Fibroblast of skin of left biceps (primary cell): ENCODE measurements around the gene SMIM20.
A peak's percentile ranks its signal among the peaks of the same experiment; 100 is the strongest.
"Not testable (repeated sequence)": the region's sequence is repeated elsewhere in the genome, so short reads cannot be mapped to it uniquely, and the experiment has no call there.

Experiments
- DNase-seq, 2 experiments: peaks; one replicate each; pipeline ENCODE4 v3.0.0-alpha.2; 2013; ENCODE audit warnings: low read depth in 2 of 2

Gene SMIM20

GRCh38 chr4:25913851-25914669 lies at the start of gene SMIM20:
Gene SMIM20 (plus strand): TSS chr4:25914220. CDS start chr4:25914314, 94 bp downstream.
- peak; percentile 61 to 66 for DNase-seq

DNA sequence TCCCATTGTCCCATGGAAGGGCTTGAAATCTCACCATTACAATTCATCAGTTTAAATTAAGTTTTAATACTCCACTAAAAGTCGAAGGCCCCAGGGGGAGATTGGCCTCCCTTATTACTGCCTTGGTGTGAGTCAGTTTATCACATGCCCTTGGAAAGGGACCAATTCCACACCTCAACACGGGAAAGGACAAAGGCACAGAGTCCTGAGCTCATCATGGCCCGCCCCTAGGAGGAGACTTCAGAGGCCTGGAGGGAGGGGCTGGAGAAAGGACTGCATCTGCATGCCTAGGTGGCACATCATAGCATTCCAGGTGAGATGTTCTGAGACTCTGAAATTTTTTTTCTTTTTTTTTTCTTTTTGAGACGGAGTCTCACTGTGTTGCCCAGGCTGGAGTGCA lies 48.4 kb upstream of the SMIM20 start:
- DNase-seq, result no peak

DNA sequence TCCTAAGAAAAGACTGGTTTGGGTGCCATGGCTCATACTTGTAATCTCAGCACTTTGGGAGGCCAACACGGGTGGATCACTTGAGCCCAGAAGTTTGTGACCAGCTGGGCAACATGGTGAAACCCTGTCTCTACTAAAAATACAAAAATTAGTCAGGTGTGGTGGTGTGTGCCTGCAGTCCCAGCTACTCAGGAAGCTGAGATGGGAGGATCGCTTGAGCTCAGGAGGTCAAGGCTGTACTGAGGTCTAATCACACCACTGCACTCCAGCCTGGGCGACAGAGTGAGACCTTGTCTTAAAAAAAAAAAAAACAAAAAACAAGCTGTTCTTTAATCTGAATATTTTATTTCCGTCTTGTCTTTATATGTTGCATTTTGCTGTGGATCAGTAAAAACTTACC lies 47.6 kb upstream of the SMIM20 start:
- DNase-seq, result not testable (repeated sequence)

GRCh38 chr4:25867781-25868294 lies 46.2 kb upstream of the SMIM20 start:
- no peak for DNase-seq

DNA sequence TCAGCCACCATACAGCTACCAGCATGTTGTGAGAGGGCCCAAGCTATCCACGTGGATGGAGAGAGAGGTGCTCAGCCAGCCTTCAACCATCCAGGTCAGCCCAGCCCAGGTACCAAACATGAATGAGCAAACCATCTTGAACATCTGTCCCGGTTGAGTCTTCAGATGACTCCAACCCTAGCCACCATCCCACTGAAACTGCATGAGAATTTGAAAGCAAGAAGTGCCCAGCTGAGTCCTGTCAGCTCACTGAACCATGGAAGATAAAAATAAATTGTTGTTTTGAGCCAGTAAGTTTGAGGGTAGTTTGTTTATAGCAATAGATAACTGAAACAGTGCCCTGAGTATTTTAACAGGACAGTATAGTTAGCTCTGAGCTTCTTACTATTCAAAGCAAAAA lies 43.9 kb upstream of the SMIM20 start:
- DNase-seq, result no peak

- DNase-seq, result no peak
These were observed 41.0 kb upstream of the SMIM20 start for GRCh38 chr4:25872851-25873631.

DNA sequence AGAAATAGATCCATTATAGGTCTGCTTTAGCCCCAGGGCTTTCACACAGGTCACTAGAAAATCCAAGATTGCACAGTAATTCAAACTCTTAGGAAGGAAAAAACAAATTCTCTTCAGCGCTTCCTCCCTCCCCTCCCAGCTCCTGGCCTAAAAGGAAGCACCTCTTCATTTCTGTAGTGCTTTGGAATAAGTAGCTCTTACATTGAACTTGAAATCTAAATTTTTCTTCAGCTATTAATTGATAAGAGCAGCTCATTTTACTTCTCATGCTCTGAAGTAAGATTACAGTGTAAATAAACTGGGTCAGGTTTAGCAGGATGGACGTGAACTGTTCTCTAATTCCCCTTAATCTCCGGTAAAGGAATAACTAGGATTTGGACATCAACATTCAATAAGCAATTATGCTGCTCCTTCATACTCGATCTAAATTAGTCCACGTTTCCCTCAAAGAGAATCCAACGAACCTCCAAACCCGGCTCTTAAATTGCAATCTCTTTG lies 40.3 kb upstream of the SMIM20 start:
- DNase-seq, result no peak

DNA sequence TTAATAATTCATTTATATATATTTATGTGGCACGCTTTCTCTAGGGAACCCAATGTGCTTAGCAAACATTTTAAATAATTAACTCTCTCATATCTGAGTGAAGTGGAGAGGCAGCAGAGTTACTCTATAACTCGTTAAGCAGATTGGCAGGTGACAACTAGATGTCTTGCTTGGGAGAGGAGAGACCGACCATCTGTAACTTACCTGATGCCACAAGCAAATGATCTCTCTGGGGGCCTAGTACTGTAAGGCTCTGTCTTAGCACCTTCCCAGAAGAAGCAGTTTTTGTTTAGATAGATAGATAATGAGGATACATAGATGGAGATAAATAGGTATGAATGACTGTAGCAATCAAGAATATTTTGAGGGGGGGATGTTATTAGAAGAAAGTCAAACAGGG lies 39.4 kb upstream of the SMIM20 start:
- DNase-seq, result no peak

DNA sequence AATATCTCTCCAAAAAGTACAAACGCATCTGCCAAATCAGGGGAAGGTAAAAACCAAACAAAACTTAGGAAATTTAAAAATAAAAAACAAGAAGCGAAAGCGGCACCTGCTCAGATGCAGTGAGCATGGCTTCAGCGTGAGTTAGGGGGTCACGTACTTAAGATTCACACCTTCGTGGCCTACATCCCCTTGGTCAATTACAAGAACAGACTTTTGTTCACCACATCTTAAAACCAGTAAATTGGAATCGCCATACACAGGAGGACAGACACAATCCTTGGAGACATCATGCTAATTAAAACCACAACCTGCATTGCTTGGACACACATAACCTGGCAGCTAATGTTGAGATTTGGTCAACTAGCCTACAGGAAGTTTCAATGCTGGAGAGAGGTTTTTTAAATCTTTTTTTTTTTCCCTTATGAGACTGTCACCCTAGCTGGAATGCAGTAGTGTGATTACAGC lies 38.7 kb upstream of the SMIM20 start:
- no peak for DNase-seq

GRCh38 chr4:25878676-25879075 lies 35.3 kb upstream of the SMIM20 start:
- DNase-seq, result no peak

DNA sequence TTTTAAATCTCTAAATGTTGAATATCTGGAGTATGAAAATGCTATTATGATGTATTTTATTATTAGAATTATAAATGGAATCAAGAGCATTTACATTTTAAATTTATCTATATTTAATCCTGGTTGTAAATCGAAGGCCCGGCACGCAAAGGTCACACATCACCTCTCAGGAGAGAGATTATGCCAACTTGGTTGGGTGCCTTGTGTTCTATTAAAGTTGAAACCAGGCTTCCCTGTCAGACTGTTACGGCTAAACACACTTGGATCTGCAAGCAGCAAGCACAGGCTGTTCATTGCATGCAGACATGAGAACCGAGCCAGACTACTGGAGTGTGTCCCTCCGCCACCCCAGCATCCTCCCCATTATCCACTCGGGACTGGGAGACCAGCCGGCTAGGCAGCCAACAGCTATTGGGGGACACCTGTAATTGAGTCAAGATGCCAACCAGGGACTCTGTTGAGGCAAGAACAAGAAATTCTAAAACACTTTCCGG lies 34.9 kb upstream of the SMIM20 start:
- DNase-seq, result no peak

GRCh38 chr4:25879587-25879986 lies 34.4 kb upstream of the SMIM20 start:
- DNase-seq, result no peak

GRCh38 chr4:25879991-25880651 lies 33.9 kb upstream of the SMIM20 start:
- peak; percentile 68 to 77 for DNase-seq

- no peak for DNase-seq
These were observed 32.8 kb upstream of the SMIM20 start for GRCh38 chr4:25881193-25881592.

DNA sequence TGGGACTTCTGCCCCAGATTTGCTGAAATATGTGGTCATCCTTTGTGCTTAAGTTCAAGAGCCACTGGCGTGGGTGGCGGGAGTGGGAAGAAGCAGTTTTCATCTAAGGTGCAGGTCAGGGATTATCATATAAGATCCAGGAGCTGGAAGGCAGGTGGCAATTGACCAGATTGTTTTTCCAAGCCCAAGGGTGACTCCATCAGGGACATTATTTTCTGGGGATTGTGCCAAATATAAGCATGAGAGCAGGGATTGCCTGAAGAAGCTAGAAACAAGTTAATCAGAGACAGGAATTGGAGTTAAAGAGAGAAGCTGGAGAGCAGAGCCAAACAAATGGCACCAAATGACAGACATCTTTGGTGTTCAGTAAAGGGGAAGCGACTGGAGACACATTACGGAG lies 31.8 kb upstream of the SMIM20 start:
- no peak for DNase-seq

- no peak for DNase-seq
These were observed 30.5 kb upstream of the SMIM20 start for GRCh38 chr4:25883565-25883964.

GRCh38 chr4:25884031-25884782 lies 29.8 kb upstream of the SMIM20 start:
- peak; percentile 33 to 35 for DNase-seq

- no peak for DNase-seq
These were observed 25.2 kb upstream of the SMIM20 start for GRCh38 chr4:25888781-25889180.

GRCh38 chr4:25889589-25890503 lies 24.2 kb upstream of the SMIM20 start:
- DNase-seq, result no peak
